HEK293 (cell line): ENCODE measurements around the gene NEAT1.

Experiments
- BCL6B ChIP-seq: fragments of 450-650 bp; formaldehyde crosslinking; IDR thresholded peaks from 2 replicates; pipeline ENCODE4 v1.5.1; 2017; ENCODE audit warnings: missing biosample characterization, missing genetic modification characterization
- CTCF ChIP-seq: fragments of 450-650 bp; formaldehyde crosslinking; IDR thresholded peaks from 2 replicates; pipeline ENCODE4 v1.5.1; 2016; ENCODE audit warnings: missing biosample characterization, missing genetic modification characterization
- GLIS1 ChIP-seq: fragments of 450-650 bp; formaldehyde crosslinking; IDR thresholded peaks from 2 replicates; pipeline ENCODE4 v1.5.1; 2016; ENCODE audit warnings: missing biosample characterization, missing genetic modification characterization
- HOXC10 ChIP-seq: sonication (generic); formaldehyde crosslinking; IDR thresholded peaks from 2 replicates; pipeline ENCODE4 v1.8.1; 2023; ENCODE audit warnings: mild to moderate bottlenecking, missing genetic modification reagents
- MYNN ChIP-seq: fragments of 450-650 bp; formaldehyde crosslinking; IDR thresholded peaks from 2 replicates; pipeline ENCODE4 v1.5.1; 2016; ENCODE audit warnings: missing biosample characterization, missing genetic modification characterization, borderline replicate concordance
- MZF1 ChIP-seq: fragments of 450-650 bp; formaldehyde crosslinking; IDR thresholded peaks from 2 replicates; pipeline ENCODE4 v1.5.1; 2017; ENCODE audit warnings: missing biosample characterization, missing genetic modification characterization, borderline replicate concordance
- SCRT1 ChIP-seq: fragments of 450-650 bp; formaldehyde crosslinking; IDR thresholded peaks from 2 replicates; pipeline ENCODE4 v1.5.1; 2016; ENCODE audit warnings: missing biosample characterization, missing genetic modification characterization, borderline replicate concordance
- WT1 ChIP-seq: fragments of 450-650 bp; formaldehyde crosslinking; IDR thresholded peaks from 2 replicates; pipeline ENCODE4 v1.5.1; 2016; ENCODE audit warnings: missing biosample characterization, missing genetic modification characterization
- ZBTB1 ChIP-seq: fragments of 450-650 bp; formaldehyde crosslinking; IDR thresholded peaks from 2 replicates; pipeline ENCODE4 v1.5.1; 2016; ENCODE audit warnings: missing biosample characterization, missing genetic modification characterization
- ZFP69B ChIP-seq: fragments of 450-650 bp; formaldehyde crosslinking; IDR thresholded peaks from 2 replicates; pipeline ENCODE4 v1.5.1; 2016; ENCODE audit warnings: missing biosample characterization, missing genetic modification characterization
- ZIC2 ChIP-seq: fragments of 450-650 bp; formaldehyde crosslinking; IDR thresholded peaks from 2 replicates; pipeline ENCODE4 v1.5.1; 2016; ENCODE audit warnings: missing biosample characterization, missing genetic modification characterization
- ZNF10 ChIP-seq: fragments of 450-650 bp; formaldehyde crosslinking; IDR thresholded peaks from 2 replicates; pipeline ENCODE4 v1.5.1; 2017; ENCODE audit warnings: missing biosample characterization, missing genetic modification characterization
- ZNF114 ChIP-seq: fragments of 450-650 bp; formaldehyde crosslinking; IDR thresholded peaks from 2 replicates; pipeline ENCODE4 v1.5.0; 2017; ENCODE audit warnings: missing biosample characterization, missing genetic modification characterization
- ZNF132 ChIP-seq: fragments of 450-650 bp; formaldehyde crosslinking; IDR thresholded peaks from 2 replicates; pipeline ENCODE4 v1.5.1; 2017; ENCODE audit warnings: missing biosample characterization, missing genetic modification characterization, borderline replicate concordance
- ZNF133 ChIP-seq: fragments of 450-650 bp; formaldehyde crosslinking; IDR thresholded peaks from 2 replicates; pipeline ENCODE4 v1.5.1; 2016; ENCODE audit warnings: missing biosample characterization, missing genetic modification characterization
- ZNF169 ChIP-seq: fragments of 450-650 bp; formaldehyde crosslinking; IDR thresholded peaks from 2 replicates; pipeline ENCODE4 v1.5.1; 2016; ENCODE audit warnings: missing biosample characterization, missing genetic modification characterization
- ZNF24 ChIP-seq: fragments of 450-650 bp; formaldehyde crosslinking; IDR thresholded peaks from 2 replicates; pipeline ENCODE4 v1.5.1; 2016; ENCODE audit warnings: missing biosample characterization, missing genetic modification characterization
- ZNF302 ChIP-seq: fragments of 450-650 bp; formaldehyde crosslinking; IDR thresholded peaks from 2 replicates; pipeline ENCODE4 v1.5.1; 2016; ENCODE audit warnings: missing biosample characterization, missing genetic modification characterization, low read depth
- ZNF341 ChIP-seq: fragments of 450-650 bp; formaldehyde crosslinking; IDR thresholded peaks from 2 replicates; pipeline ENCODE4; 2016; ENCODE audit warnings: low read depth, missing biosample characterization, missing genetic modification characterization
- ZNF37A ChIP-seq: fragments of 450-650 bp; IDR thresholded peaks from 2 replicates; pipeline ENCODE4 v1.5.1; 2018; ENCODE audit warnings: missing biosample characterization, missing genetic modification characterization
- ZNF394 ChIP-seq: fragments of 450-650 bp; formaldehyde crosslinking; IDR thresholded peaks from 2 replicates; pipeline ENCODE4 v1.5.1; 2016; ENCODE audit warnings: missing biosample characterization, missing genetic modification characterization, mild to moderate bottlenecking, moderate library complexity, borderline replicate concordance
- ZNF398 ChIP-seq: fragments of 450-650 bp; formaldehyde crosslinking; IDR thresholded peaks from 2 replicates; pipeline ENCODE4 v1.5.1; 2017; ENCODE audit warnings: missing biosample characterization, missing genetic modification characterization
- ZNF473 ChIP-seq: fragments of 450-650 bp; formaldehyde crosslinking; IDR thresholded peaks from 2 replicates; pipeline ENCODE4 v1.5.1; 2017; ENCODE audit warnings: missing biosample characterization, missing genetic modification characterization
- ZNF521 ChIP-seq: fragments of 450-650 bp; formaldehyde crosslinking; IDR thresholded peaks from 2 replicates; pipeline ENCODE4 v1.5.1; 2017; ENCODE audit warnings: missing biosample characterization, mild to moderate bottlenecking, missing genetic modification characterization
- ZNF529 ChIP-seq: fragments of 450-650 bp; formaldehyde crosslinking; IDR thresholded peaks from 2 replicates; pipeline ENCODE4 v1.5.1; 2017; ENCODE audit warnings: missing genetic modification characterization, missing biosample characterization; ENCODE audit not compliant: insufficient replicate concordance
- ZNF660 ChIP-seq: fragments of 450-650 bp; IDR thresholded peaks from 2 replicates; pipeline ENCODE4 v1.5.1; 2018; ENCODE audit warnings: missing biosample characterization, mild to moderate bottlenecking, missing genetic modification characterization
- ZNF677 ChIP-seq: fragments of 450-650 bp; IDR thresholded peaks from 2 replicates; pipeline ENCODE4 v1.5.0; 2018; ENCODE audit warnings: missing biosample characterization, mild to moderate bottlenecking, missing genetic modification characterization, moderate library complexity
- ZNF777 ChIP-seq: fragments of 450-650 bp; formaldehyde crosslinking; IDR thresholded peaks from 2 replicates; pipeline ENCODE4 v1.5.1; 2017; ENCODE audit warnings: missing biosample characterization, missing genetic modification characterization, borderline replicate concordance
- ZNF830 ChIP-seq: fragments of 450-650 bp; IDR thresholded peaks from 2 replicates; pipeline ENCODE4 v1.5.0; 2018; ENCODE audit warnings: missing biosample characterization, missing genetic modification characterization, low read depth, mild to moderate bottlenecking, moderate library complexity
- TF ChIP-seq, protein P1 (sequence below): fragments of 450-650 bp; formaldehyde crosslinking; IDR thresholded peaks from 2 replicates; pipeline ENCODE4 v1.5.1; 2016; ENCODE audit warnings: missing biosample characterization, missing genetic modification characterization
- TF ChIP-seq, protein P2 (sequence below): fragments of 450-650 bp; IDR thresholded peaks from 2 replicates; pipeline ENCODE4 v1.5.1; 2018; ENCODE audit warnings: missing biosample characterization, missing genetic modification characterization

Gene NEAT1

DNA sequence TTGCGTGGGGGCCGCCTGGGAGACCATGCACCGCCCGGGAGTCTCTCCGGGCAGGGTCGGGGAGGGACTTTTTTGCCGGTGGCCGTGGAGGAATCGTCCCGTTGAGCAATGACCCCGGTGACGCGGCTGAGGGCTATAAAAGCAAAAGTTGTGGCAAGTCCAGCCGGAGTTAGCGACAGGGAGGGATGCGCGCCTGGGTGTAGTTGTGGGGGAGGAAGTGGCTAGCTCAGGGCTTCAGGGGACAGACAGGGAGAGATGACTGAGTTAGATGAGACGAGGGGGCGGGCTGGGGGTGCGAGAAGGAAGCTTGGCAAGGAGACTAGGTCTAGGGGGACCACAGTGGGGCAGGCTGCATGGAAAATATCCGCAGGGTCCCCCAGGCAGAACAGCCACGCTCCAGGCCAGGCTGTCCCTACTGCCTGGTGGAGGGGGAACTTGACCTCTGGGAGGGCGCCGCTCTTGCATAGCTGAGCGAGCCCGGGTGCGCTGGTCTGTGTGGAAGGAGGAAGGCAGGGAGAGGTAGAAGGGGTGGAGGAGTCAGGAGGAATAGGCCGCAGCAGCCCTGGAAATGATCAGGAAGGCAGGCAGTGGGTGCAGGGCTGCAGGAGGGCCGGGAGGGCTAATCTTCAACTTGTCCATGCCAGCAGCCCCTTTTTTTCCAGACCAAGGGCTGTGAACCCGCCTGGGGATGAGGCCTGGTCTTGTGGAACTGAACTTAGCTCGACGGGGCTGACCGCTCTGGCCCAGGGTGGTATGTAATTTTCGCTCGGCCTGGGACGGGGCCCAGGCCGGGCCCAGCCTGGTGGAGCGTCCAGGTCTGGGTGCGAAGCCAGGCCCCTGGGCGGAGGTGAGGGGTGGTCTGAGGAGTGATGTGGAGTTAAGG is at the start of gene NEAT1 (continued):
- TF ChIP-seq CTCF (tag by site-specific recombination) = peak; percentile 71
- peak; percentile 66; the same call in 1 of the 2 replicates for TF ChIP-seq MYNN
- peak; percentile 54 for TF ChIP-seq WT1 (tag by site-specific recombination)
- peak; percentile 84 for TF ChIP-seq ZNF660 (tag by site-specific recombination)
- no peak for TF ChIP-seq ZFP69B
- no peak for TF ChIP-seq ZNF133 (tag by site-specific recombination)
- TF ChIP-seq, protein P1, sequence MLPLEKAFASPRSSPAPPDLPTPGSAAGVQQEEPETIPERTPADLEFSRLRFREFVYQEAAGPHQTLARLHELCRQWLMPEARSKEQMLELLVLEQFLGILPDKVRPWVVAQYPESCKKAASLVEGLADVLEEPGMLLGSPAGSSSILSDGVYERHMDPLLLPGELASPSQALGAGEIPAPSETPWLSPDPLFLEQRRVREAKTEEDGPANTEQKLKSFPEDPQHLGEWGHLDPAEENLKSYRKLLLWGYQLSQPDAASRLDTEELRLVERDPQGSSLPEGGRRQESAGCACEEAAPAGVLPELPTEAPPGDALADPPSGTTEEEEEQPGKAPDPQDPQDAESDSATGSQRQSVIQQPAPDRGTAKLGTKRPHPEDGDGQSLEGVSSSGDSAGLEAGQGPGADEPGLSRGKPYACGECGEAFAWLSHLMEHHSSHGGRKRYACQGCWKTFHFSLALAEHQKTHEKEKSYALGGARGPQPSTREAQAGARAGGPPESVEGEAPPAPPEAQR (tag by site-specific recombination) = peak; percentile 63; the same call in 1 of the 2 replicates
- peak; percentile 72 for TF ChIP-seq ZNF398 (tag by site-specific recombination)
- TF ChIP-seq SCRT1 (tag by site-specific recombination) = no peak
- peak; percentile 37; the same call in 1 of the 2 replicates for TF ChIP-seq MZF1 (tag by site-specific recombination)
- peak; percentile 69; the same call in 1 of the 2 replicates for TF ChIP-seq BCL6B
- no peak for TF ChIP-seq ZNF677 (tag by site-specific recombination)
- no peak for TF ChIP-seq ZNF830 (tag by site-specific recombination)
- no peak for TF ChIP-seq ZNF529
- no peak for TF ChIP-seq ZBTB1
- no peak for TF ChIP-seq ZNF114
- TF ChIP-seq HOXC10 = 0 out of 2 replicates have a peak, but pooled peaks have one; percentile 12
- TF ChIP-seq, protein P2, sequence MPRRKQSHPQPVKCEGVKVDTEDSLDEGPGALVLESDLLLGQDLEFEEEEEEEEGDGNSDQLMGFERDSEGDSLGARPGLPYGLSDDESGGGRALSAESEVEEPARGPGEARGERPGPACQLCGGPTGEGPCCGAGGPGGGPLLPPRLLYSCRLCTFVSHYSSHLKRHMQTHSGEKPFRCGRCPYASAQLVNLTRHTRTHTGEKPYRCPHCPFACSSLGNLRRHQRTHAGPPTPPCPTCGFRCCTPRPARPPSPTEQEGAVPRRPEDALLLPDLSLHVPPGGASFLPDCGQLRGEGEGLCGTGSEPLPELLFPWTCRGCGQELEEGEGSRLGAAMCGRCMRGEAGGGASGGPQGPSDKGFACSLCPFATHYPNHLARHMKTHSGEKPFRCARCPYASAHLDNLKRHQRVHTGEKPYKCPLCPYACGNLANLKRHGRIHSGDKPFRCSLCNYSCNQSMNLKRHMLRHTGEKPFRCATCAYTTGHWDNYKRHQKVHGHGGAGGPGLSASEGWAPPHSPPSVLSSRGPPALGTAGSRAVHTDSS (tag by site-specific recombination) = no peak
- no peak for TF ChIP-seq ZNF10 (tag by site-specific recombination)
- 0 out of 2 replicates have a peak, but pooled peaks have one; percentile 11 for TF ChIP-seq ZNF473 (tag by site-specific recombination)
- 0 out of 2 replicates have a peak, but pooled peaks have one; percentile 25 for TF ChIP-seq ZNF302 (tag by site-specific recombination)
- peak; percentile 50; the same call in 1 of the 2 replicates for TF ChIP-seq ZNF24 (tag by site-specific recombination)
- peak; percentile 67 for TF ChIP-seq GLIS1
- no peak for TF ChIP-seq ZNF521 (tag by site-specific recombination)
- peak; percentile 38 for TF ChIP-seq ZIC2
- peak; percentile 88 for TF ChIP-seq ZNF341 (tag by site-specific recombination)
- TF ChIP-seq ZNF394 = peak; percentile 76
- 0 out of 2 replicates have a peak, but pooled peaks have one; percentile 67 for TF ChIP-seq ZNF777 (tag by site-specific recombination)
- TF ChIP-seq ZNF132 = no peak
- no peak; the same call in 1 of the 2 replicates for TF ChIP-seq ZNF169
- TF ChIP-seq ZNF37A (tag by site-specific recombination) = no peak
